ENCODE measurements around the gene C20orf96. TPM values are rescaled to one million over a fixed set of nuclear protein-coding genes. Genes with fewer than 3 reads are reported as not detected.

Gene C20orf96
- total and polyA plus RNA-seq, 2 donors (not counting 1 experiment from before 2014, with no cell fraction given) = 4.7 to 7.5 TPM

DNA sequence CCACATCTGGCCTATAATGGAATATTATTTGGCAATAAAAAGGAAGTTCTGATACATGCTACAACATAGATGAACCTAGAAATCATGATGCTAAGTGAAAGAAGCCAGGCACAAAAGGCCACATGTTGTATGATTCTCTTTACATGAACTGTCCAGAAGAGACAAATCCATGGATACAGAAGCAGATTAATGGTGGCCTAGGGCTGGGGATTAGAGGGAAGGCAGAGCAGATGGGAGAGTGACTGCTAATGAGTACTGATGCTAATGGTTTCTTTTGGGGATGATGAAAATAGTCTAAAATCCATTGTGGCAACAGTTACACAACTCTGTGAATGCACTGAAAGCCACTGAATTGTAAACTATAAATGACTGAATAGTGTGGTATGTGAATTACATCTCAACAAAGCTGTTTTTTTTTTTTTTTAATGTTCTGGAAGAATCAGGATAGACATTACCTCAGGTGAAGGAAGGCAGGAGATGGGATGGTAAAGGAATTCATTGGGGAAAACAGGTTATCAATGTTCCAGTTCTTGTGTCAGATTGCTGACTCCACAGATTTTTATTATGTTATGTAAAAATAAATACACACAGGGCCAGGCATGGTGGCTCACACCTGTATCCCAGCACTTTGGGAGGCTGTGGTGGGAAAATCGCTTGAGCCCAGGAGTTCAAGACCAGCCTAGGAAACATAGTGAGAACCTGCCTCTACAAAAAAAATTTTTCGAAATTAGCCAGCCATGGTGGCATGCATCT, 25.9 kb upstream of the C20orf96 start:
- Mint-ChIP-seq H3K27me3 (no peaks in the 10 kb centered on the region), H3K9me3 (ENCODE audit: insufficient read depth) (no peaks in the 10 kb centered on the region), H3K4me1 (peaks cover 3% of the 10 kb centered on the region), H3K27ac (no peak overlapping the region), H3K4me3 (no peak overlapping the region)
- no peak overlapping the region for H3K4me3 ChIP-seq (ENCODE audit: control extremely low read depth in 1 of 5, extremely low read depth in 1 of 5, insufficient read depth in 1 of 5, low read depth in 2 of 5, low read length in 4 of 5)
- H2AFZ ChIP-seq (ENCODE audit: insufficient read depth, low read depth, low read length, poor library complexity, severe bottlenecking) = no peak overlapping the region
- H3K9ac ChIP-seq (ENCODE audit: low read length) = no peak overlapping the region
- intact Hi-C loops (cut with micrococcal nuclease) = no loop called here
- no peak overlapping the region for H3K4me2 ChIP-seq (replicated peaks; ENCODE audit: low read depth, low read length, poor library complexity, severe bottlenecking)
- no peak for TF ChIP-seq EZH2 (IDR thresholded peaks at IDR 0.05; ENCODE audit: borderline replicate concordance, insufficient read depth, low read depth, low read length, poor library complexity, severe bottlenecking)
- TF ChIP-seq, protein P1, sequence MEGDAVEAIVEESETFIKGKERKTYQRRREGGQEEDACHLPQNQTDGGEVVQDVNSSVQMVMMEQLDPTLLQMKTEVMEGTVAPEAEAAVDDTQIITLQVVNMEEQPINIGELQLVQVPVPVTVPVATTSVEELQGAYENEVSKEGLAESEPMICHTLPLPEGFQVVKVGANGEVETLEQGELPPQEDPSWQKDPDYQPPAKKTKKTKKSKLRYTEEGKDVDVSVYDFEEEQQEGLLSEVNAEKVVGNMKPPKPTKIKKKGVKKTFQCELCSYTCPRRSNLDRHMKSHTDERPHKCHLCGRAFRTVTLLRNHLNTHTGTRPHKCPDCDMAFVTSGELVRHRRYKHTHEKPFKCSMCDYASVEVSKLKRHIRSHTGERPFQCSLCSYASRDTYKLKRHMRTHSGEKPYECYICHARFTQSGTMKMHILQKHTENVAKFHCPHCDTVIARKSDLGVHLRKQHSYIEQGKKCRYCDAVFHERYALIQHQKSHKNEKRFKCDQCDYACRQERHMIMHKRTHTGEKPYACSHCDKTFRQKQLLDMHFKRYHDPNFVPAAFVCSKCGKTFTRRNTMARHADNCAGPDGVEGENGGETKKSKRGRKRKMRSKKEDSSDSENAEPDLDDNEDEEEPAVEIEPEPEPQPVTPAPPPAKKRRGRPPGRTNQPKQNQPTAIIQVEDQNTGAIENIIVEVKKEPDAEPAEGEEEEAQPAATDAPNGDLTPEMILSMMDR (IDR thresholded peaks at IDR 0.05) = no peak
- WGBS (ENCODE audit: insufficient coverage) = 86% methylated on average over 2 of the region's 2 CpGs
- no peaks in the 10 kb centered on the region for H3K36me3 ChIP-seq (replicated peaks in 1 of 2; ENCODE audit: control extremely low read depth in 1 of 2, control insufficient read depth in 1 of 2, extremely low read depth in 1 of 2, insufficient read depth in 2 of 2, low read length in 1 of 2)
- no peak overlapping the region for H3K27ac ChIP-seq (ENCODE audit: low read length in 2 of 2)
- H3K9me3 ChIP-seq (ENCODE audit: control extremely low read depth in 1 of 3, control insufficient read depth in 2 of 3, insufficient read depth in 1 of 3, low read length in 2 of 3) = no peaks in the 10 kb centered on the region
- H4K20me1 ChIP-seq (ENCODE audit: control insufficient read depth, insufficient read depth, low read length, poor library complexity, severe bottlenecking) = no peaks in the 10 kb centered on the region
- no peak for ATAC-seq (ENCODE audit: low read depth)
- H3K79me2 ChIP-seq (ENCODE audit: control insufficient read depth, insufficient read depth, low read length) = no peaks in the 10 kb centered on the region
- ChIA-PET POLR2A (no interaction called here), CTCF (no interaction called here)
- H3K27me3 ChIP-seq (replicated peaks in 1 of 4; ENCODE audit: control extremely low read depth in 1 of 4, control insufficient read depth in 3 of 4, insufficient read depth in 4 of 4, low read length in 3 of 4) = no peaks in the 10 kb centered on the region
- H3K4me1 ChIP-seq (ENCODE audit: control insufficient read depth in 2 of 2, insufficient read depth in 2 of 2, low read length in 2 of 2) = no peaks in the 10 kb centered on the region
- DNase-seq = no peak

DNA sequence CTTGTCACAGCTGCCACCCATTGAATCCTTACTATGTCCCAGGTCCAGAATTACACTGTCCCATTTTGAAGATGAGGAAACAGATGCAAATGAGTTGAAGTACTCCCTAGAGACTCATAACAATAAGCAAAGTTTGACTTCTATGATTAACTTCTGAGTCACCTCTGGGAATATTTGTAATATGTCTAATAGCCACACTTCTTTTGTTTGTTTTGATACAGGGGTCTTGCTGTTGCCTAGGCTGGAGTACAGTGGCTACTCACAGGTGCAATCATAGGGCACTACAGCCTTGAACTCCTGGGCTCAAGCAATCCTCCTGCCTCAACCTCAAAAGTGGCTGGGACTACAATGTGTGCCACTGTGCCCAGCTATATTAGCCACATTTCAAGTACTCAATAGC, 23.4 kb upstream of the C20orf96 start:
- H3K27me3 ChIP-seq (replicated peaks in 1 of 4; ENCODE audit: control extremely low read depth in 1 of 4, control insufficient read depth in 3 of 4, insufficient read depth in 4 of 4, low read length in 3 of 4) = no peaks in the 10 kb centered on the region
- DNase-seq (no peak), ATAC-seq (ENCODE audit: low read depth) (no peak)
- CTCF ChIA-PET = interaction anchor here (1.4 to 1.7 kb wide), 2 partner anchors 10 to 16 kb away, joined by 4 to 5 read pairs; no protein-coding TSS in a partner anchor
- Mint-ChIP-seq H3K4me1 (peaks cover 16% of the 10 kb centered on the region), H3K27ac (no peak overlapping the region), H3K27me3 (no peaks in the 10 kb centered on the region), H3K9me3 (ENCODE audit: insufficient read depth) (no peaks in the 10 kb centered on the region), H3K4me3 (no peak overlapping the region)
- POLR2A ChIA-PET = no interaction called here
- TF ChIP-seq, protein P1 (IDR thresholded peaks at IDR 0.05) = no peak
- no peak for TF ChIP-seq EZH2 (IDR thresholded peaks at IDR 0.05; ENCODE audit: borderline replicate concordance, insufficient read depth, low read depth, low read length, poor library complexity, severe bottlenecking)
- no peaks in the 10 kb centered on the region for H3K36me3 ChIP-seq (replicated peaks in 1 of 2; ENCODE audit: control extremely low read depth in 1 of 2, control insufficient read depth in 1 of 2, extremely low read depth in 1 of 2, insufficient read depth in 2 of 2, low read length in 1 of 2)
- no peak overlapping the region for H3K9ac ChIP-seq (ENCODE audit: low read length)
- H2AFZ ChIP-seq (ENCODE audit: insufficient read depth, low read depth, low read length, poor library complexity, severe bottlenecking) = no peak overlapping the region
- H3K27ac ChIP-seq (ENCODE audit: low read length in 2 of 2) = no peak overlapping the region
- H3K4me1 ChIP-seq (ENCODE audit: control insufficient read depth in 2 of 2, insufficient read depth in 2 of 2, low read length in 2 of 2) = peaks cover 10 to 13% of the 10 kb centered on the region in 2 donors
- intact Hi-C loops (cut with micrococcal nuclease) = no loop called here
- no peaks in the 10 kb centered on the region for H4K20me1 ChIP-seq (ENCODE audit: control insufficient read depth, insufficient read depth, low read length, poor library complexity, severe bottlenecking)
- no peaks in the 10 kb centered on the region for H3K79me2 ChIP-seq (ENCODE audit: control insufficient read depth, insufficient read depth, low read length)
- H3K4me3 ChIP-seq (ENCODE audit: control extremely low read depth in 1 of 5, extremely low read depth in 1 of 5, insufficient read depth in 1 of 5, low read depth in 2 of 5, low read length in 4 of 5) = no peak overlapping the region
- peaks cover 0 to 4% (median 0%) of the 10 kb centered on the region in 3 donors for H3K9me3 ChIP-seq (ENCODE audit: control extremely low read depth in 1 of 3, control insufficient read depth in 2 of 3, insufficient read depth in 1 of 3, low read length in 2 of 3)
- no peak overlapping the region for H3K4me2 ChIP-seq (replicated peaks; ENCODE audit: low read depth, low read length, poor library complexity, severe bottlenecking)
